Renal cortex interstitium (tissue), 11 donors: Measurements from ENCODE around the gene SLC35G3. TPM values are rescaled to one million over a fixed set of nuclear protein-coding genes. Genes with fewer than 3 reads are reported as not detected.
"Not testable (repeated sequence)": the region's sequence is repeated elsewhere in the genome, so short reads cannot be mapped to it uniquely, and the experiment has no call there.

Source experiments
- DNase-seq, 11 donors: peaks; one replicate each; pipeline ENCODE4 v3.0.0-alpha.2; 2013; ENCODE audit warnings: low read depth in 9 of 11, low spot score in 4 of 11; ENCODE audit errors: extremely low read depth in 1 of 11
- polyA plus RNA-seq, 3 donors: library from polyadenylated mRNA; unstranded; fragments of 120-200 nt; gene quantifications; one replicate each; pipeline ENCODE4 v1.2.1, GENCODE V29; 2013; ENCODE audit not compliant: insufficient read length in 3 of 3

Gene SLC35G3
- polyA plus RNA-seq, 3 donors: not detected

GRCh38 chr17:35171834-35172233 lies 22.4 kb downstream of the SLC35G3 start:
- no peak for DNase-seq

GRCh38 chr17:35170968-35171771 lies 23.0 kb downstream of the SLC35G3 start:
- DNase-seq: peak in 5 of 11 donors; percentile 5 to 13 (median 12)

- DNase-seq: no peak
Measured at GRCh38 chr17:35169835-35170363, 24.3 kb downstream of the SLC35G3 start.

GRCh38 chr17:35167666-35168065 lies 26.5 kb downstream of the SLC35G3 start:
- DNase-seq: no peak

- no peak for DNase-seq
Measured at GRCh38 chr17:35167046-35167445, 27.1 kb downstream of the SLC35G3 start.

- no peak for DNase-seq
Measured at GRCh38 chr17:35166526-35166925, 27.7 kb downstream of the SLC35G3 start.

- DNase-seq: no peak
Measured at GRCh38 chr17:35164716-35165115, 29.5 kb downstream of the SLC35G3 start.

- no peak for DNase-seq
Measured at GRCh38 chr17:35163886-35164285, 30.3 kb downstream of the SLC35G3 start.

GRCh38 chr17:35162755-35163154 lies 31.4 kb downstream of the SLC35G3 start:
- no peak for DNase-seq

- DNase-seq: no peak
Measured at GRCh38 chr17:35161281-35161761, 32.9 kb downstream of the SLC35G3 start.

GRCh38 chr17:35160354-35161201 lies 33.6 kb downstream of the SLC35G3 start:
- no peak for DNase-seq

- no peak for DNase-seq
Measured at GRCh38 chr17:35159940-35160339, 34.3 kb downstream of the SLC35G3 start.

- no peak for DNase-seq
Measured at GRCh38 chr17:35155246-35155645, 38.9 kb downstream of the SLC35G3 start.

GRCh38 chr17:35154196-35155165 lies 39.7 kb downstream of the SLC35G3 start:
- DNase-seq: no peak

GRCh38 chr17:35152421-35153140 lies 41.6 kb downstream of the SLC35G3 start:
- no peak for DNase-seq

GRCh38 chr17:35151080-35151479 lies 43.1 kb downstream of the SLC35G3 start:
- not testable (repeated sequence) for DNase-seq

- no peak for DNase-seq
Measured at GRCh38 chr17:35149941-35150340, 44.3 kb downstream of the SLC35G3 start.

GRCh38 chr17:35148144-35148543 lies 46.0 kb downstream of the SLC35G3 start:
- DNase-seq: no peak
